ENCODE results near the gene BRSK2.

- TF ChIP-seq CTCF (IDR thresholded peaks at IDR 0.05) (no peak), POLR2AphosphoS5 (IDR thresholded peaks at IDR 0.05) (no peak), POLR2A (IDR thresholded peaks at IDR 0.05) (no peak), EP300 (IDR thresholded peaks at IDR 0.05) (no peak)
These were observed 78.8 kb downstream of the BRSK2 start for GRCh38 chr11:1468473-1469066.
